HepG2 (cell line): ENCODE data around the gene ARF6. TPM values are rescaled to one million over a fixed set of nuclear protein-coding genes. Genes with fewer than 3 reads are reported as not detected.

Experiments
- ATAC-seq: fragments of 200-7000 bp; cut with Tn5 transposase; 3 replicates; pipeline ENCODE4 v1.9.1; 2020; ENCODE audit warnings: mild to moderate bottlenecking, moderate library complexity
- BruUV-seq: library from RNA; stranded (reverse); fragments of 400-500 nt; replicated peaks from 2 replicates; lab custom pipeline; 2021; lab: Mats Ljungman, UMichigan
- CTCF ChIA-PET: fragments of 300-600 bp; formaldehyde crosslinking; extraction: SDS; loops from one replicate; lab custom pipeline; 2021; ENCODE audit warnings: low total read pairs, inconsistent platforms, low intra/inter-chr PET ratio; lab: Yijun Ruan, JAX
- POLR2A ChIA-PET: fragments of 350-600 bp; sonication (Branson Sonifier 250); formaldehyde crosslinking; loops from one replicate; lab custom pipeline; 2020; ENCODE audit warnings: antibody characterized with exemption, inconsistent platforms; lab: Yijun Ruan, JAX
- DNase-seq: peaks from one replicate; pipeline ENCODE4 v3.0.0-alpha.2; 2015; ENCODE audit warnings: low spot score
- FAIRE-seq: peaks from 3 replicates; lab custom pipeline; 2011; peaks lifted over from hg19 to GRCh38; lab: Jason Lieb, UNC
- H2AFZ ChIP-seq: one replicate; pipeline ENCODE4 v1.6.1; 2011; ENCODE audit warnings: low read length, inconsistent platforms
- H3K27ac ChIP-seq: fragments of 300-600 bp; 3 replicates; pipeline ENCODE4 v1.8.0; 2011; ENCODE audit warnings: mixed run types, mild to moderate bottlenecking, mixed read lengths, low read length, inconsistent platforms; ENCODE audit not compliant: insufficient read depth; ENCODE audit errors: extremely low read length
- H3K27me3 ChIP-seq, 2 experiments: fragments of 200-600 bp in 1 of 2; 2 replicates in 1 of 2; 3 replicates in 1 of 2; pipeline versions ENCODE4 v1.6.0 to v1.8.0; 2011; ENCODE audit warnings: low read length in 2 of 2, mild to moderate bottlenecking in 2 of 2, moderate library complexity in 2 of 2, inconsistent platforms in 1 of 2; ENCODE audit not compliant: insufficient read depth in 2 of 2, control insufficient read depth in 1 of 2
- H3K36me3 ChIP-seq, 2 experiments: fragments of 200-600 bp in 1 of 2; replicated peaks in 1 of 2; 2 replicates in 1 of 2; 3 replicates in 1 of 2; pipeline versions ENCODE4 v1.5.1 to v1.8.0; 2011; ENCODE audit warnings: low read length in 2 of 2, inconsistent platforms in 1 of 2; ENCODE audit not compliant: insufficient read depth in 2 of 2, control insufficient read depth in 1 of 2
- H3K4me1 ChIP-seq: 2 replicates; pipeline ENCODE4 v1.5.1; 2012; ENCODE audit warnings: low read length, inconsistent platforms; ENCODE audit not compliant: insufficient read depth
- H3K4me2 ChIP-seq: 2 replicates; pipeline ENCODE4 v1.6.0; 2011; ENCODE audit warnings: low read depth, low read length, inconsistent platforms
- H3K4me3 ChIP-seq, 3 experiments: fragments of 200-600 bp in 1 of 3; sonication (generic), shearing (Covaris generic) in 1 of 3; replicated peaks in 1 of 3; 2 replicates each; pipeline ENCODE4 v1.5.1; 2011 to 2016; ENCODE audit warnings: low read length in 3 of 3, inconsistent platforms in 2 of 3, low read depth in 2 of 3, mild to moderate bottlenecking in 2 of 3, control low read depth in 1 of 3, mixed read lengths in 1 of 3; ENCODE audit not compliant: insufficient read depth in 1 of 3
- H3K79me2 ChIP-seq: one replicate; pipeline ENCODE4 v1.6.1; 2011; ENCODE audit warnings: low read length, inconsistent platforms; ENCODE audit not compliant: insufficient read depth
- H3K9ac ChIP-seq: 2 replicates; pipeline ENCODE4 v1.6.0; 2011; ENCODE audit warnings: mild to moderate bottlenecking, low read depth, low read length, inconsistent platforms; ENCODE audit not compliant: insufficient read depth
- H3K9me3 ChIP-seq: 2 replicates; pipeline ENCODE4 v1.5.1; 2012; ENCODE audit warnings: mild to moderate bottlenecking, low read length
- H4K20me1 ChIP-seq: 2 replicates; pipeline ENCODE4 v1.6.0; 2011; ENCODE audit warnings: inconsistent platforms, mild to moderate bottlenecking, low read length, moderate library complexity; ENCODE audit not compliant: insufficient read depth
- AGO1 ChIP-seq: fragments of 200-400 bp; formaldehyde crosslinking; IDR thresholded peaks from 2 replicates; pipeline ENCODE4 v1.6.1; 2017; ENCODE audit warnings: mild to moderate bottlenecking, low read depth, low read length, moderate library complexity; ENCODE audit not compliant: poor library complexity, severe bottlenecking
- AKAP8 ChIP-seq: sonication (generic); formaldehyde crosslinking; IDR thresholded peaks from 2 replicates; pipeline ENCODE4 v1.5.1; 2020; ENCODE audit warnings: mild to moderate bottlenecking, missing genetic modification reagents
- CEBPG ChIP-seq: IDR thresholded peaks from 2 replicates; pipeline ENCODE4 v1.6.1; 2016
- KMT2B ChIP-seq: IDR thresholded peaks from 2 replicates; pipeline ENCODE4 v1.6.1; 2016; ENCODE audit warnings: missing genetic modification reagents, missing compliant biosample characterization
- LCORL ChIP-seq, 2 experiments: fragments of 450-650 bp in 1 of 2; sonication (generic) in 1 of 2; formaldehyde crosslinking in 1 of 2; IDR thresholded peaks; 2 replicates each; pipeline versions ENCODE4 v1.5.0 to v1.6.1; 2017 to 2020; ENCODE audit warnings: antibody characterized with exemption in 1 of 2, missing genetic modification reagents in 1 of 2
- MBD4 ChIP-seq: IDR thresholded peaks from 2 replicates; pipeline ENCODE4 v1.6.1; 2012; ENCODE audit warnings: low read length, inconsistent platforms, borderline replicate concordance
- MYNN ChIP-seq: sonication (generic); formaldehyde crosslinking; IDR thresholded peaks from 2 replicates; pipeline ENCODE4 v1.4.0; 2020; ENCODE audit warnings: mild to moderate bottlenecking, low read depth, missing genetic modification reagents
- NAIF1 ChIP-seq: sonication (generic); formaldehyde crosslinking; IDR thresholded peaks from 2 replicates; pipeline ENCODE4 v1.5.0; 2020; ENCODE audit warnings: mild to moderate bottlenecking, missing genetic modification reagents, borderline replicate concordance
- NCOA5 ChIP-seq: sonication (generic); formaldehyde crosslinking; IDR thresholded peaks from 2 replicates; pipeline ENCODE4 v1.4.0; 2020; ENCODE audit warnings: missing genetic modification reagents
- SSRP1 ChIP-seq: IDR thresholded peaks from 2 replicates; pipeline ENCODE4 v1.6.1; 2016; ENCODE audit warnings: control low read depth
- TEAD3 ChIP-seq: optimal IDR thresholded peaks from 2 replicates; pipeline ENCODE3; 2016; ENCODE audit warnings: borderline replicate concordance
- THYN1 ChIP-seq: sonication (generic); formaldehyde crosslinking; IDR thresholded peaks from 2 replicates; pipeline ENCODE4 v1.8.1; 2023; ENCODE audit warnings: low read depth, mild to moderate bottlenecking, moderate library complexity, missing genetic modification reagents, borderline replicate concordance
- WGBS: methylation state at CpG from one replicate; pipeline ENCODE4 v1.1.6; 2017; ENCODE audit warnings: low lambda C conversion rate; 5-methylcytosine and 5-hydroxymethylcytosine counted together
- in situ Hi-C: cut with HindIII; loops from 2 replicates; pipeline ENCODE4 v1.10.0; 2017; ENCODE audit warnings: low pct_unique_long_range_greater_than_20kb; ENCODE audit not compliant: extremely low pct_ligation_motif_present
- intact Hi-C: fragments of 100-400 bp; cut with micrococcal nuclease; formaldehyde crosslinking; loops from one replicate; pipeline ENCODE4 v1.10.0; 2022; ENCODE audit not compliant: unreplicated experiment
- polyA plus RNA-seq, 8 experiments: library from polyadenylated mRNA; depleted of rRNA in 3 of 8; stranded (reverse) in 7 of 8; unstranded in 1 of 8; fragments of >200 nt; fragmentation: Illumina TruSeq in 4 of 8; extraction: Trizol in 4 of 8; gene quantifications; 2 replicates each; pipeline versions ENCODE4 v1.2.1 to v1.2.3, GENCODE V29; 2011 to 2016; ENCODE audit warnings: low read depth in 4 of 8, missing spikeins in 1 of 8, mixed read lengths in 1 of 8; ENCODE audit not compliant: insufficient read depth in 1 of 8
- total RNA-seq, 5 experiments: library from RNA; depleted of rRNA; stranded (reverse); fragments of >200 nt; fragmentation: Illumina TruSeq; extraction: Trizol; gene quantifications; 2 replicates each; pipeline ENCODE4 v1.2.3, GENCODE V29; 2016; ENCODE audit warnings: low read depth in 1 of 5
- TF ChIP-seq, protein P1 (sequence below): sonication (generic); formaldehyde crosslinking; IDR thresholded peaks from 2 replicates; pipeline ENCODE4 v1.5.0; 2020; ENCODE audit warnings: missing genetic modification reagents
- TF ChIP-seq, protein P2 (sequence below): IDR thresholded peaks from 2 replicates; pipeline ENCODE4 v1.4.0; 2020; ENCODE audit warnings: mild to moderate bottlenecking, missing genetic modification reagents
- TF ChIP-seq, protein P3 (sequence below): conservative IDR thresholded peaks from 2 replicates; pipeline ENCODE4 v1.6.1; 2018; ENCODE audit warnings: missing genetic modification reagents
- TF ChIP-seq, protein P4 (sequence below), 2 experiments: sonication (generic) in 1 of 2; formaldehyde crosslinking in 1 of 2; IDR thresholded peaks; 2 replicates each; pipeline versions ENCODE4 v1.4.0 to v1.6.1; 2018 to 2020; ENCODE audit warnings: missing genetic modification reagents in 2 of 2, borderline replicate concordance in 1 of 2, low read depth in 1 of 2, mild to moderate bottlenecking in 1 of 2, missing biosample characterization in 1 of 2

Gene ARF6
- total and polyA plus RNA-seq, 2 of the 13 experiments (the other 11 are each of a cell fraction or from before 2014, with no cell fraction given): 12.7 to 31.9 TPM

DNA sequence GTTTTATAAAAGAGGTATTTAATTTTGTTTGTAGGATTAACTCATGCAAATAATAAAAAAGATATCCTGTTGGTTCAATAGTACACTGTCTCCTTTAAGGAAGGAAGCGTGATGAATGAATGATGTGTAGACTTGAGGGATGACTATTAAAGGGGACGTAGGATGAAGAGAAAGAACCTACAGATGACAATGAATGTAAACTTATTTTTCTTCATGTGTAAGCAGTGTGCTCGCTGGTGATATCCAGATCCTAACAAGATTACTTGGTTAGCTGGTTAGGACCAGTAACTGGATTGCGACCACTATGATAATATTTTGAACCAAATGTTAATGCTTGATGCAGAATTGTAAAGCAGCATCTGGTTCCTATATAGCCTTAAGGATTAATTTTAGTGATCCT is 2.6 kb downstream of the ARF6 start:
- no TSS peak for BruUV-seq
- H3K27ac ChIP-seq: no peak overlapping the region
- no peaks in the 10 kb centered on the region for H3K27me3 ChIP-seq
- DNase-seq (no peak), ATAC-seq (no peak), FAIRE-seq (no peak)
- no peaks in the 10 kb centered on the region for H3K9me3 ChIP-seq
- H3K36me3 ChIP-seq: no peaks in the 10 kb centered on the region; a peak in 2 of 5 replicates
- intact Hi-C loops (loop anchor here (5.0 kb wide), 1 partner anchor 72 kb away; no protein-coding TSS in a partner anchor), in situ Hi-C loops (no loop called here)
- H3K9ac ChIP-seq: peak overlapping the region; percentile 34; the same call in 1 of the 2 replicates
- no peak overlapping the region for H2AFZ ChIP-seq
- H4K20me1 ChIP-seq: peaks cover 27% of the 10 kb centered on the region
- peak overlapping the region; percentile 95 to 99 (median 97); a peak in 5 of 6 replicates for H3K4me3 ChIP-seq
- ChIA-PET CTCF (no interaction called here), POLR2A (interaction anchor here (1.4 kb wide), 1 partner anchor 108 kb away, joined by 3 read pairs; no protein-coding TSS in a partner anchor)
- 51% methylated on average over 4 of the region's 4 CpGs for WGBS
- H3K79me2 ChIP-seq: peaks cover 46% of the 10 kb centered on the region
- peak overlapping the region; percentile 87 for H3K4me2 ChIP-seq
- H3K4me1 ChIP-seq: peaks cover 41% of the 10 kb centered on the region
- TF ChIP-seq AKAP8 (CRISPR knock-in tag): no peak
- TF ChIP-seq THYN1 (CRISPR knock-in tag): no peak
- TF ChIP-seq, protein P1, sequence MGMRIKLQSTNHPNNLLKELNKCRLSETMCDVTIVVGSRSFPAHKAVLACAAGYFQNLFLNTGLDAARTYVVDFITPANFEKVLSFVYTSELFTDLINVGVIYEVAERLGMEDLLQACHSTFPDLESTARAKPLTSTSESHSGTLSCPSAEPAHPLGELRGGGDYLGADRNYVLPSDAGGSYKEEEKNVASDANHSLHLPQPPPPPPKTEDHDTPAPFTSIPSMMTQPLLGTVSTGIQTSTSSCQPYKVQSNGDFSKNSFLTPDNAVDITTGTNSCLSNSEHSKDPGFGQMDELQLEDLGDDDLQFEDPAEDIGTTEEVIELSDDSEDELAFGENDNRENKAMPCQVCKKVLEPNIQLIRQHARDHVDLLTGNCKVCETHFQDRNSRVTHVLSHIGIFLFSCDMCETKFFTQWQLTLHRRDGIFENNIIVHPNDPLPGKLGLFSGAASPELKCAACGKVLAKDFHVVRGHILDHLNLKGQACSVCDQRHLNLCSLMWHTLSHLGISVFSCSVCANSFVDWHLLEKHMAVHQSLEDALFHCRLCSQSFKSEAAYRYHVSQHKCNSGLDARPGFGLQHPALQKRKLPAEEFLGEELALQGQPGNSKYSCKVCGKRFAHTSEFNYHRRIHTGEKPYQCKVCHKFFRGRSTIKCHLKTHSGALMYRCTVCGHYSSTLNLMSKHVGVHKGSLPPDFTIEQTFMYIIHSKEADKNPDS (CRISPR knock-in tag): no peak
- no peak for TF ChIP-seq NCOA5 (CRISPR knock-in tag)
- TF ChIP-seq AGO1: no peak
- no peak for TF ChIP-seq MBD4
- TF ChIP-seq SSRP1: no peak
- TF ChIP-seq MYNN (CRISPR knock-in tag): no peak
- TF ChIP-seq, protein P2, sequence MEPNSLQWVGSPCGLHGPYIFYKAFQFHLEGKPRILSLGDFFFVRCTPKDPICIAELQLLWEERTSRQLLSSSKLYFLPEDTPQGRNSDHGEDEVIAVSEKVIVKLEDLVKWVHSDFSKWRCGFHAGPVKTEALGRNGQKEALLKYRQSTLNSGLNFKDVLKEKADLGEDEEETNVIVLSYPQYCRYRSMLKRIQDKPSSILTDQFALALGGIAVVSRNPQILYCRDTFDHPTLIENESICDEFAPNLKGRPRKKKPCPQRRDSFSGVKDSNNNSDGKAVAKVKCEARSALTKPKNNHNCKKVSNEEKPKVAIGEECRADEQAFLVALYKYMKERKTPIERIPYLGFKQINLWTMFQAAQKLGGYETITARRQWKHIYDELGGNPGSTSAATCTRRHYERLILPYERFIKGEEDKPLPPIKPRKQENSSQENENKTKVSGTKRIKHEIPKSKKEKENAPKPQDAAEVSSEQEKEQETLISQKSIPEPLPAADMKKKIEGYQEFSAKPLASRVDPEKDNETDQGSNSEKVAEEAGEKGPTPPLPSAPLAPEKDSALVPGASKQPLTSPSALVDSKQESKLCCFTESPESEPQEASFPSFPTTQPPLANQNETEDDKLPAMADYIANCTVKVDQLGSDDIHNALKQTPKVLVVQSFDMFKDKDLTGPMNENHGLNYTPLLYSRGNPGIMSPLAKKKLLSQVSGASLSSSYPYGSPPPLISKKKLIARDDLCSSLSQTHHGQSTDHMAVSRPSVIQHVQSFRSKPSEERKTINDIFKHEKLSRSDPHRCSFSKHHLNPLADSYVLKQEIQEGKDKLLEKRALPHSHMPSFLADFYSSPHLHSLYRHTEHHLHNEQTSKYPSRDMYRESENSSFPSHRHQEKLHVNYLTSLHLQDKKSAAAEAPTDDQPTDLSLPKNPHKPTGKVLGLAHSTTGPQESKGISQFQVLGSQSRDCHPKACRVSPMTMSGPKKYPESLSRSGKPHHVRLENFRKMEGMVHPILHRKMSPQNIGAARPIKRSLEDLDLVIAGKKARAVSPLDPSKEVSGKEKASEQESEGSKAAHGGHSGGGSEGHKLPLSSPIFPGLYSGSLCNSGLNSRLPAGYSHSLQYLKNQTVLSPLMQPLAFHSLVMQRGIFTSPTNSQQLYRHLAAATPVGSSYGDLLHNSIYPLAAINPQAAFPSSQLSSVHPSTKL: no peak
- TF ChIP-seq TEAD3 (CRISPR knock-in tag): no peak
- TF ChIP-seq KMT2B: no peak
- no peak for TF ChIP-seq NAIF1 (CRISPR knock-in tag)
- TF ChIP-seq, protein P3, sequence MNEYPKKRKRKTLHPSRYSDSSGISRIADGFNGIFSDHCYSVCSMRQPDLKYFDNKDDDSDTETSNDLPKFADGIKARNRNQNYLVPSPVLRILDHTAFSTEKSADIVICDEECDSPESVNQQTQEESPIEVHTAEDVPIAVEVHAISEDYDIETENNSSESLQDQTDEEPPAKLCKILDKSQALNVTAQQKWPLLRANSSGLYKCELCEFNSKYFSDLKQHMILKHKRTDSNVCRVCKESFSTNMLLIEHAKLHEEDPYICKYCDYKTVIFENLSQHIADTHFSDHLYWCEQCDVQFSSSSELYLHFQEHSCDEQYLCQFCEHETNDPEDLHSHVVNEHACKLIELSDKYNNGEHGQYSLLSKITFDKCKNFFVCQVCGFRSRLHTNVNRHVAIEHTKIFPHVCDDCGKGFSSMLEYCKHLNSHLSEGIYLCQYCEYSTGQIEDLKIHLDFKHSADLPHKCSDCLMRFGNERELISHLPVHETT (CRISPR knock-in tag): no peak
- TF ChIP-seq, protein P4, sequence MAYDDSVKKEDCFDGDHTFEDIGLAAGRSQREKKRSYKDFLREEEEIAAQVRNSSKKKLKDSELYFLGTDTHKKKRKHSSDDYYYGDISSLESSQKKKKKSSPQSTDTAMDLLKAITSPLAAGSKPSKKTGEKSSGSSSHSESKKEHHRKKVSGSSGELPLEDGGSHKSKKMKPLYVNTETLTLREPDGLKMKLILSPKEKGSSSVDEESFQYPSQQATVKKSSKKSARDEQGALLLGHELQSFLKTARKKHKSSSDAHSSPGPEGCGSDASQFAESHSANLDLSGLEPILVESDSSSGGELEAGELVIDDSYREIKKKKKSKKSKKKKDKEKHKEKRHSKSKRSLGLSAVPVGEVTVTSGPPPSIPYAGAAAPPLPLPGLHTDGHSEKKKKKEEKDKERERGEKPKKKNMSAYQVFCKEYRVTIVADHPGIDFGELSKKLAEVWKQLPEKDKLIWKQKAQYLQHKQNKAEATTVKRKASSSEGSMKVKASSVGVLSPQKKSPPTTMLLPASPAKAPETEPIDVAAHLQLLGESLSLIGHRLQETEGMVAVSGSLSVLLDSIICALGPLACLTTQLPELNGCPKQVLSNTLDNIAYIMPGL (CRISPR knock-in tag; IDR thresholded peaks at IDR 0.05; ENCODE audit: borderline replicate concordance in 1 of 2, low read depth in 1 of 2): no peak
- TF ChIP-seq LCORL (IDR thresholded peaks at IDR 0.05): no peak
- no peak for TF ChIP-seq LCORL (CRISPR knock-in tag; IDR thresholded peaks at IDR 0.05)
- no peak for TF ChIP-seq CEBPG (CRISPR knock-in tag)
